Mesothelial cell of epicardium (in vitro differentiated cells): Measurements from ENCODE around the gene NCKAP5. TPM values are rescaled to one million over a fixed set of nuclear protein-coding genes. Genes with fewer than 3 reads are reported as not detected.
A peak's percentile ranks its signal among the peaks of the same experiment; 100 is the strongest.

Experiments used
- DNase-seq, 2 experiments: peaks; one replicate each; pipeline ENCODE4 v3.0.0; 2021; ENCODE audit warnings: low spot score in 2 of 2; ENCODE audit not compliant: unreplicated experiment in 2 of 2
- H3K27ac Mint-ChIP-seq: 2 replicates; pipeline ENCODE4 v1.8.0; 2021; ENCODE audit warnings: mixed read lengths
- H3K27me3 Mint-ChIP-seq: 2 replicates; pipeline ENCODE4 v1.8.0; 2021; ENCODE audit warnings: low read depth, mixed read lengths
- H3K36me3 Mint-ChIP-seq: 2 replicates; pipeline ENCODE4 v1.8.0; 2021; ENCODE audit warnings: mixed read lengths
- H3K4me1 Mint-ChIP-seq: 2 replicates; pipeline ENCODE4 v1.8.0; 2021; ENCODE audit warnings: mixed read lengths
- H3K4me3 Mint-ChIP-seq: 2 replicates; pipeline ENCODE4 v1.8.0; 2021; ENCODE audit warnings: mild to moderate bottlenecking, moderate library complexity, mixed read lengths
- H3K9me3 Mint-ChIP-seq: 2 replicates; pipeline ENCODE4 v1.8.0; 2021; ENCODE audit warnings: mixed read lengths
- total RNA-seq: library from RNA; stranded (reverse); gene quantifications from 3 replicates; pipeline ENCODE4 v1.2.1, GENCODE V29; 2021
- TF ChIP-seq, protein P1 (sequence below): fragments of 200-600 bp; sonication (generic); IDR thresholded peaks from one replicate; pipeline ENCODE4 v1.5.0; 2021; ENCODE audit warnings: antibody characterized with exemption; ENCODE audit not compliant: unreplicated experiment

Gene NCKAP5
- total RNA-seq, 1 donor from 2014 or later, result 2.1 TPM

DNA sequence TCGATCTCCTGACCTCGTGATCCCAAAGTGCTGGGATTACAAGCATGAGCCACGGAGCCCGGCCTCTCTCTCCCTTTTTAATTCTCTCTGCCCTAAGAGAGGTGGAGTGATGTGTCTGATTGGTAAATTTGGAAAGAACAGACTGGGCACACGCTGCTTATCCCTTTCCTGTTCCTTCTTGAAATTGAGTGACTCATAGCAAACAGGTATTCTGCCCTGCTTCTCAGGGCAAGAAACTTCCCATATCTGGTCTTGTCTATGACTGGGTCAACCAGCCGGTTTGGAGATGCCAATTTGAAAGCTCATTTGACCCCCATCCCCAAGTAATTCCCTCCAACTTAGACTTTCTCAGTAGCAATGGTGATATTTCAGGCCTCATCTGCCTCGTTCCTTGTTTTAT is 913.3 kb downstream of the NCKAP5 start:
- TF ChIP-seq, protein P1, sequence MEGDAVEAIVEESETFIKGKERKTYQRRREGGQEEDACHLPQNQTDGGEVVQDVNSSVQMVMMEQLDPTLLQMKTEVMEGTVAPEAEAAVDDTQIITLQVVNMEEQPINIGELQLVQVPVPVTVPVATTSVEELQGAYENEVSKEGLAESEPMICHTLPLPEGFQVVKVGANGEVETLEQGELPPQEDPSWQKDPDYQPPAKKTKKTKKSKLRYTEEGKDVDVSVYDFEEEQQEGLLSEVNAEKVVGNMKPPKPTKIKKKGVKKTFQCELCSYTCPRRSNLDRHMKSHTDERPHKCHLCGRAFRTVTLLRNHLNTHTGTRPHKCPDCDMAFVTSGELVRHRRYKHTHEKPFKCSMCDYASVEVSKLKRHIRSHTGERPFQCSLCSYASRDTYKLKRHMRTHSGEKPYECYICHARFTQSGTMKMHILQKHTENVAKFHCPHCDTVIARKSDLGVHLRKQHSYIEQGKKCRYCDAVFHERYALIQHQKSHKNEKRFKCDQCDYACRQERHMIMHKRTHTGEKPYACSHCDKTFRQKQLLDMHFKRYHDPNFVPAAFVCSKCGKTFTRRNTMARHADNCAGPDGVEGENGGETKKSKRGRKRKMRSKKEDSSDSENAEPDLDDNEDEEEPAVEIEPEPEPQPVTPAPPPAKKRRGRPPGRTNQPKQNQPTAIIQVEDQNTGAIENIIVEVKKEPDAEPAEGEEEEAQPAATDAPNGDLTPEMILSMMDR, result no peak

DNA sequence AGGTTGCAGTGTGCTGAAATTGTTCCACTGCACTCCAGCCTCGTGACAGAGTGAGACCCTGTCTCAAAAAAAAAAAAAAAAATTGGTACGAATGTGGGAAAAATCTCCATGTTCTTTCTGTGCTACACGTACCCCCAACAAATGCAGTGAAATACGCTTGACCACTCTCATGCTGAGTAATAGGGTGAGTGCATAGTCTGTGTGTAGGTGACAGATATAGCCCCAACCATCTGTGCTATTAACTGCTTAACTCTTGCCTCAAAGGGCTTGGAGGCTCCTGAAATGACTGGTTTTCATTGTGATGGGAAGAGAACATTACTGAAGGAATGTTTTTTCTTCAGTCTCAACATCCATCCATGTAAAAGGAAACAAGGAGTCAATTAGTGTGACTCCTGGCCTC is 913.9 kb downstream of the NCKAP5 start:
- Mint-ChIP-seq H3K36me3 (no peaks in the 10 kb centered on the region), H3K9me3 (no peaks in the 10 kb centered on the region), H3K27me3 (no peaks in the 10 kb centered on the region), H3K4me3 (no peak overlapping the region), H3K4me1 (peaks cover 9% of the 10 kb centered on the region), H3K27ac (no peak overlapping the region)
- TF ChIP-seq, protein P1, result no peak
- no peak for DNase-seq

More for the DNA sequence above, 913.3 kb downstream of the NCKAP5 start:
- no peak for DNase-seq
- H3K27me3 Mint-ChIP-seq, result no peaks in the 10 kb centered on the region
- H3K27ac Mint-ChIP-seq, result no peak overlapping the region
- no peaks in the 10 kb centered on the region for H3K36me3 Mint-ChIP-seq
- H3K9me3 Mint-ChIP-seq, result no peaks in the 10 kb centered on the region
- H3K4me1 Mint-ChIP-seq, result peaks cover 9% of the 10 kb centered on the region
- H3K4me3 Mint-ChIP-seq, result no peak overlapping the region

DNA sequence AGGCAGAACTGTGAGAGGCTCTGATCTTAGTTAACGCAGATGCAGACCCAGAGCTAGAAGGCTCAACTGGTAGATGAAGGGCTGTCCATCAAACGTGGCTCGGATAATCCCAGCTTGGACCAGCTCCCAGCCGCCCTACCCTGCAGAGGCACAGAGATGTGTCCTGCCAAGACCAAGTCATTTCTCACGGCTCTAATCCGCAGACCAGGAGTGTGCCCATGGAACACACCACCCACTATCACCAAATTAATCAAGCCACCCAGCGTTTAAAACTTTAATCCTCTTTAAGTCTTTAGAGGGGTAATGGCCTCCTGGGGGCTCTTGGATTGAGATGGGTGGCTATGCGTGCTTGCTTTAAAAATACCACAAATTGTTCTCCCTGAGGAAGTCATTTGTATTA is 915.8 kb downstream of the NCKAP5 start:
- TF ChIP-seq, protein P1, result no peak
- DNase-seq, result no peak
- no peak overlapping the region for H3K27ac Mint-ChIP-seq
- no peaks in the 10 kb centered on the region for H3K36me3 Mint-ChIP-seq
- peaks cover 6% of the 10 kb centered on the region for H3K27me3 Mint-ChIP-seq
- H3K9me3 Mint-ChIP-seq, result no peaks in the 10 kb centered on the region
- peaks cover 9% of the 10 kb centered on the region for H3K4me1 Mint-ChIP-seq
- no peak overlapping the region for H3K4me3 Mint-ChIP-seq

DNA sequence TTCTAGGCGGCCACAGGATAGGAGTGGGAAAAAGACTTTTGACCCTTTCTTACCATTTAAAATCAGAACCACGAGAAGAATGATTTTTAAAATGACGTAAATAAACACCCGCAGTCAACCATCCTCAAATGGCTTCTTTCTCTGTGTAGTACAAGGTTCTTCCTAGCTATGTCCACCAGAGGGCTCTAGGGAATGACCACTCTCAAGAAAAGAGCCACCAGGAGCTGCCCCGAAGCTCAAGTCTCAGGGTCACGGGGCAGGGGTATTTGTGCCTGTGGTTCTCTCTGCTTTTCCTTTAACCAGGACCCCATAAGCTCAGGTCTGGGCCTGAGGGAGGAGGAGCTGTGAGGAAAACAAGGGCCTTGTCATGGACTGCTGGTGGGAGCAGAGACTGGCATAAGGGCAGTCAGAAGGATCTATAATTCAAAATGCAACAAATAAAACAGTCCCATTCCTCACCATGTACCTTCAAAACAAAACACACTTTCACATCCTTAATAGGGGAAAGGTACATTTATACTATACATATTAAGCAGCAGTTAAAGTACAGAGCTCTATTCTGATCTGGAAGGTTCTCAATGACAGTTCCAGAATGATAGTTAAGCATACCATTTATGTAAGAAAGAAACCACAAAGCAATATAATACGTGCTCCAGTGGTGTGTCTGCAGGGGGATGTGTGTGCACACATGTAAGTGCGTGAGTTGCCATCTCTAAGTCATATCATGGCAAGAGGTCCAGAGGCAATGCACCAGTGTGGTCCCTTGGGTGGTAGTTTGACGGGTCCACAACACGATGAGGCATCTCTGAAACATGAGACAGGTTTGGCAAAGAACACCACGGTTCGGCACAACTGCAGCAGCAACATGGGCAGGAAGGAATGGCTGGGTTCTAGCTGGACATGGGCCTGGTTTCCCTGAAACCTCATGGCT is 916.9 kb downstream of the NCKAP5 start:
- TF ChIP-seq, protein P1, result peak; percentile 73
- H3K36me3 Mint-ChIP-seq, result no peaks in the 10 kb centered on the region
- peaks cover 7% of the 10 kb centered on the region for H3K4me1 Mint-ChIP-seq
- H3K27me3 Mint-ChIP-seq, result peaks cover 6% of the 10 kb centered on the region
- no peak overlapping the region for H3K27ac Mint-ChIP-seq
- DNase-seq, result no peak
- no peak overlapping the region for H3K4me3 Mint-ChIP-seq
- H3K9me3 Mint-ChIP-seq, result no peaks in the 10 kb centered on the region

DNA sequence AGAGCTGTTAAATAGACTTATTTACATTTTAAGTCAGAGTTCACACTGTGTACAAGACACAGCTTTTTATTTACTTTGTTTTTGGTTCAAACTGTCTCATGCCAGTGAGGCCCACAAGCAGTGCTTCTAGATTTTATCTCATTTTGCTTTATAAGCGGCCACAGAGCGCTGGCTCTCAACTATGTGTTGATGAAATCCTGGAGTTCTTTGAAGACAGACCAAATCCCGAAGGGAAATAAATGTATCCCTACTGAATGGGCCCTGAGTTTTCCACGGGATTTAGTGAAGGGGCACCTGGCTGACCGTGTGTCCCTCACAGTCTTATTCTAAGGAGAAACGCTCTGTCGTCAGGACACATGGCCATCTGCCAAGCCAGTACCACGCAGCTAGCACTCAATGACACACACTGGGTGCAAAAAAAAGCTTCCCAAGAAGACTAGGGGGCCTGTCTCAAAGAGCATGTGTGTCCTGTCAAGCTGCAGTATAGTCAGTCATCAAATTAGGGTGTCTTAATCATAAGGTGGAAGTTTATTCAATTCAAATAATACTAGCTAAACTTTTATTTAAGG is 921.6 kb downstream of the NCKAP5 start:
- Mint-ChIP-seq H3K27ac (no peak overlapping the region), H3K27me3 (peaks cover 6% of the 10 kb centered on the region), H3K36me3 (no peaks in the 10 kb centered on the region), H3K4me3 (no peak overlapping the region), H3K4me1 (peaks cover 4% of the 10 kb centered on the region), H3K9me3 (no peaks in the 10 kb centered on the region)
- no peak for DNase-seq
- TF ChIP-seq, protein P1, result no peak
